Neural progenitor cell (in vitro differentiated cells): ENCODE measurements around the gene PARP2.

Source experiments
- CTCF ChIP-seq: fragments of 200-600 bp; sonication (generic); IDR thresholded peaks from 2 replicates; pipeline ENCODE4 v1.5.1; 2017; ENCODE audit warnings: antibody characterized with exemption, mild to moderate bottlenecking
- EZH2phosphoT487 ChIP-seq: fragments of 200-600 bp; sonication (generic); IDR thresholded peaks from 2 replicates; pipeline ENCODE4 v1.6.1; 2017; ENCODE audit warnings: antibody characterized with exemption

DNA sequence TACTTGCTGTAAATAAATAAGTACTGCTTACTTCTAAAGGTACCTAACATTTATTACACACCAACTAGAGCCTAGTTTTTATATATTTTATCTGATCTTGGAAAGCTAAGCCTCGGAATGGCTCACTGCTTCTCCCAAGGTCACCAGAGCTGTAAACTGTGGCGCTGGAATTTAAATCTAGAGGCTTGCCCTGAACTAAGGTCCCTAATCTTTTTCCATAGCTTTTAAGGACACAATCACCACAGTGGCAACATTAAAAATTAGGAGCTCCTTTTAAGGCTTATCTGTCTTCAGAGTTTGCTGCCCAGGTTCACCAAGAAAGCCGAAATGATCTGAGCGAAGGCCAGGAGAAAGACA, 11.0 kb upstream of the PARP2 start:
- TF ChIP-seq CTCF (no peak), EZH2phosphoT487 (no peak)
